Measurements from ENCODE around the gene C6orf52. TPM values are rescaled to one million over a fixed set of nuclear protein-coding genes. Genes with fewer than 3 reads are reported as not detected.

Gene C6orf52
- total and polyA plus RNA-seq, 9 of the 15 experiments (the other 6 are each of a cell fraction or from before 2014, with no cell fraction given) = 6.7 to 37.0 (median 11.1) TPM

DNA sequence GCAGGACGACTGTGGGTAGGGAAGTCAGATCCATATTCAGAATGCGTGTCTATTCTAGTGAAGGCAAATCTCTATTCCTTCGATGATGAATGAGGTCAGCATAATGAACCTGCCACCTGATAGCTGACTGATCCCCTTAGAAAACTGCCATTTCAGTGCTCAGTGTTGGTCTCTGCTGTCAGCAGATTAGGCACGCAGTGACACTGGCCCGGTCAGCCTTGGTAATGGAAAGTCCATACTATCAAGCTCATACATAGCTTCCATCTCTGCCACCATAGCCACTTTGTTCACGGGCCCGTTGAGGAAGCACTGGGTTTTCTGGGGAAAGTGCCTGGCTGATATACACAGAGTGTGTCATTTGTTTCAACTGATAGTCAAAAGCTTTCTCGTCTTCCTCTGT, 54.0 kb downstream of the C6orf52 start:
- Histone ChIP-seq H3K4me2 (ENCODE audit: insufficient read depth, low read length) (peak overlapping the region; percentile 60), H3K4me1 (replicated peaks in 1 of 2; ENCODE audit: control insufficient read depth in 2 of 2, insufficient read depth in 2 of 2, low read length in 2 of 2) (peaks cover 4 to 22% of the 10 kb centered on the region in 2 experiments; a peak in 4 of 5 replicates), H2AFZ (ENCODE audit: low read depth, low read length) (peak overlapping the region; percentile 84), H3K9me3 (replicated peaks; ENCODE audit: control insufficient read depth, insufficient read depth, low read depth, low read length) (no peaks in the 10 kb centered on the region), H3K79me2 (ENCODE audit: control insufficient read depth, insufficient read depth, low read length) (no peaks in the 10 kb centered on the region), H3K4me3 (no peak overlapping the region), H3K36me3 (ENCODE audit: control insufficient read depth, insufficient read depth, low read length) (no peaks in the 10 kb centered on the region), H4K20me1 (replicated peaks; ENCODE audit: control insufficient read depth, insufficient read depth, low read length) (no peaks in the 10 kb centered on the region), H3K9me1 (ENCODE audit: control insufficient read depth, insufficient read depth, low read length) (no peaks in the 10 kb centered on the region), H3K27me3 (ENCODE audit: control insufficient read depth in 2 of 2, insufficient read depth in 2 of 2, low read length in 2 of 2) (no peaks in the 10 kb centered on the region), H3K9ac (ENCODE audit: insufficient read depth in 1 of 2, low read depth in 2 of 2, low read length in 2 of 2) (peak overlapping the region in 1 of 2 experiments; percentile 25; a peak in 1 of 4 replicates), H3K27ac (ENCODE audit: extremely low read depth, low read depth, low read length) (peak overlapping the region; percentile 72)
- in situ Hi-C loops (cut with MboI) = no loop called here
- peak; percentile 93 for FAIRE-seq
- 3% methylated on average over 8 of the region's 8 CpGs for WGBS (ENCODE audit: insufficient coverage, low coverage, missing lambda C conversion rate)
- peak; percentile 94 for ATAC-seq
- intact Hi-C loops (cut with micrococcal nuclease) = no loop called here
- peak in 2 of 4 experiments; percentile 38 to 81 for DNase-seq (ENCODE audit: extremely low read depth in 1 of 4, low spot score in 3 of 4)
- CTCF ChIA-PET (ENCODE audit: low intra/inter-chr PET ratio) = no interaction called here
- POLR2A ChIA-PET = interaction anchor here (0.5 to 1.2 kb wide), 5 partner anchors 15 to 179 kb away, joined by 3 to 4 read pairs (median 4); no protein-coding TSS in a partner anchor
- no TSS peak for BruUV-seq (replicated peaks)
- TF ChIP-seq, protein P1, sequence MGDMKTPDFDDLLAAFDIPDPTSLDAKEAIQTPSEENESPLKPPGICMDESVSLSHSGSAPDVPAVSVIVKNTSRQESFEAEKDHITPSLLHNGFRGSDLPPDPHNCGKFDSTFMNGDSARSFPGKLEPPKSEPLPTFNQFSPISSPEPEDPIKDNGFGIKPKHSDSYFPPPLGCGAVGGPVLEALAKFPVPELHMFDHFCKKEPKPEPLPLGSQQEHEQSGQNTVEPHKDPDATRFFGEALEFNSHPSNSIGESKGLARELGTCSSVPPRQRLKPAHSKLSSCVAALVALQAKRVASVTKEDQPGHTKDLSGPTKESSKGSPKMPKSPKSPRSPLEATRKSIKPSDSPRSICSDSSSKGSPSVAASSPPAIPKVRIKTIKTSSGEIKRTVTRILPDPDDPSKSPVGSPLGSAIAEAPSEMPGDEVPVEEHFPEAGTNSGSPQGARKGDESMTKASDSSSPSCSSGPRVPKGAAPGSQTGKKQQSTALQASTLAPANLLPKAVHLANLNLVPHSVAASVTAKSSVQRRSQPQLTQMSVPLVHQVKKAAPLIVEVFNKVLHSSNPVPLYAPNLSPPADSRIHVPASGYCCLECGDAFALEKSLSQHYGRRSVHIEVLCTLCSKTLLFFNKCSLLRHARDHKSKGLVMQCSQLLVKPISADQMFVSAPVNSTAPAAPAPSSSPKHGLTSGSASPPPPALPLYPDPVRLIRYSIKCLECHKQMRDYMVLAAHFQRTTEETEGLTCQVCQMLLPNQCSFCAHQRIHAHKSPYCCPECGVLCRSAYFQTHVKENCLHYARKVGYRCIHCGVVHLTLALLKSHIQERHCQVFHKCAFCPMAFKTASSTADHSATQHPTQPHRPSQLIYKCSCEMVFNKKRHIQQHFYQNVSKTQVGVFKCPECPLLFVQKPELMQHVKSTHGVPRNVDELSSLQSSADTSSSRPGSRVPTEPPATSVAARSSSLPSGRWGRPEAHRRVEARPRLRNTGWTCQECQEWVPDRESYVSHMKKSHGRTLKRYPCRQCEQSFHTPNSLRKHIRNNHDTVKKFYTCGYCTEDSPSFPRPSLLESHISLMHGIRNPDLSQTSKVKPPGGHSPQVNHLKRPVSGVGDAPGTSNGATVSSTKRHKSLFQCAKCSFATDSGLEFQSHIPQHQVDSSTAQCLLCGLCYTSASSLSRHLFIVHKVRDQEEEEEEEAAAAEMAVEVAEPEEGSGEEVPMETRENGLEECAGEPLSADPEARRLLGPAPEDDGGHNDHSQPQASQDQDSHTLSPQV (IDR thresholded peaks at IDR 0.05) = 0 out of 2 replicates have a peak, but pooled peaks have one; percentile 41
- peak; percentile 70; the same call in 1 of the 2 replicates for TF ChIP-seq GATA2 (CRISPR knock-in tag; IDR thresholded peaks at IDR 0.05)
- TF ChIP-seq TAL1 (IDR thresholded peaks at IDR 0.05) = peak; percentile 75
- TF ChIP-seq, protein P2, sequence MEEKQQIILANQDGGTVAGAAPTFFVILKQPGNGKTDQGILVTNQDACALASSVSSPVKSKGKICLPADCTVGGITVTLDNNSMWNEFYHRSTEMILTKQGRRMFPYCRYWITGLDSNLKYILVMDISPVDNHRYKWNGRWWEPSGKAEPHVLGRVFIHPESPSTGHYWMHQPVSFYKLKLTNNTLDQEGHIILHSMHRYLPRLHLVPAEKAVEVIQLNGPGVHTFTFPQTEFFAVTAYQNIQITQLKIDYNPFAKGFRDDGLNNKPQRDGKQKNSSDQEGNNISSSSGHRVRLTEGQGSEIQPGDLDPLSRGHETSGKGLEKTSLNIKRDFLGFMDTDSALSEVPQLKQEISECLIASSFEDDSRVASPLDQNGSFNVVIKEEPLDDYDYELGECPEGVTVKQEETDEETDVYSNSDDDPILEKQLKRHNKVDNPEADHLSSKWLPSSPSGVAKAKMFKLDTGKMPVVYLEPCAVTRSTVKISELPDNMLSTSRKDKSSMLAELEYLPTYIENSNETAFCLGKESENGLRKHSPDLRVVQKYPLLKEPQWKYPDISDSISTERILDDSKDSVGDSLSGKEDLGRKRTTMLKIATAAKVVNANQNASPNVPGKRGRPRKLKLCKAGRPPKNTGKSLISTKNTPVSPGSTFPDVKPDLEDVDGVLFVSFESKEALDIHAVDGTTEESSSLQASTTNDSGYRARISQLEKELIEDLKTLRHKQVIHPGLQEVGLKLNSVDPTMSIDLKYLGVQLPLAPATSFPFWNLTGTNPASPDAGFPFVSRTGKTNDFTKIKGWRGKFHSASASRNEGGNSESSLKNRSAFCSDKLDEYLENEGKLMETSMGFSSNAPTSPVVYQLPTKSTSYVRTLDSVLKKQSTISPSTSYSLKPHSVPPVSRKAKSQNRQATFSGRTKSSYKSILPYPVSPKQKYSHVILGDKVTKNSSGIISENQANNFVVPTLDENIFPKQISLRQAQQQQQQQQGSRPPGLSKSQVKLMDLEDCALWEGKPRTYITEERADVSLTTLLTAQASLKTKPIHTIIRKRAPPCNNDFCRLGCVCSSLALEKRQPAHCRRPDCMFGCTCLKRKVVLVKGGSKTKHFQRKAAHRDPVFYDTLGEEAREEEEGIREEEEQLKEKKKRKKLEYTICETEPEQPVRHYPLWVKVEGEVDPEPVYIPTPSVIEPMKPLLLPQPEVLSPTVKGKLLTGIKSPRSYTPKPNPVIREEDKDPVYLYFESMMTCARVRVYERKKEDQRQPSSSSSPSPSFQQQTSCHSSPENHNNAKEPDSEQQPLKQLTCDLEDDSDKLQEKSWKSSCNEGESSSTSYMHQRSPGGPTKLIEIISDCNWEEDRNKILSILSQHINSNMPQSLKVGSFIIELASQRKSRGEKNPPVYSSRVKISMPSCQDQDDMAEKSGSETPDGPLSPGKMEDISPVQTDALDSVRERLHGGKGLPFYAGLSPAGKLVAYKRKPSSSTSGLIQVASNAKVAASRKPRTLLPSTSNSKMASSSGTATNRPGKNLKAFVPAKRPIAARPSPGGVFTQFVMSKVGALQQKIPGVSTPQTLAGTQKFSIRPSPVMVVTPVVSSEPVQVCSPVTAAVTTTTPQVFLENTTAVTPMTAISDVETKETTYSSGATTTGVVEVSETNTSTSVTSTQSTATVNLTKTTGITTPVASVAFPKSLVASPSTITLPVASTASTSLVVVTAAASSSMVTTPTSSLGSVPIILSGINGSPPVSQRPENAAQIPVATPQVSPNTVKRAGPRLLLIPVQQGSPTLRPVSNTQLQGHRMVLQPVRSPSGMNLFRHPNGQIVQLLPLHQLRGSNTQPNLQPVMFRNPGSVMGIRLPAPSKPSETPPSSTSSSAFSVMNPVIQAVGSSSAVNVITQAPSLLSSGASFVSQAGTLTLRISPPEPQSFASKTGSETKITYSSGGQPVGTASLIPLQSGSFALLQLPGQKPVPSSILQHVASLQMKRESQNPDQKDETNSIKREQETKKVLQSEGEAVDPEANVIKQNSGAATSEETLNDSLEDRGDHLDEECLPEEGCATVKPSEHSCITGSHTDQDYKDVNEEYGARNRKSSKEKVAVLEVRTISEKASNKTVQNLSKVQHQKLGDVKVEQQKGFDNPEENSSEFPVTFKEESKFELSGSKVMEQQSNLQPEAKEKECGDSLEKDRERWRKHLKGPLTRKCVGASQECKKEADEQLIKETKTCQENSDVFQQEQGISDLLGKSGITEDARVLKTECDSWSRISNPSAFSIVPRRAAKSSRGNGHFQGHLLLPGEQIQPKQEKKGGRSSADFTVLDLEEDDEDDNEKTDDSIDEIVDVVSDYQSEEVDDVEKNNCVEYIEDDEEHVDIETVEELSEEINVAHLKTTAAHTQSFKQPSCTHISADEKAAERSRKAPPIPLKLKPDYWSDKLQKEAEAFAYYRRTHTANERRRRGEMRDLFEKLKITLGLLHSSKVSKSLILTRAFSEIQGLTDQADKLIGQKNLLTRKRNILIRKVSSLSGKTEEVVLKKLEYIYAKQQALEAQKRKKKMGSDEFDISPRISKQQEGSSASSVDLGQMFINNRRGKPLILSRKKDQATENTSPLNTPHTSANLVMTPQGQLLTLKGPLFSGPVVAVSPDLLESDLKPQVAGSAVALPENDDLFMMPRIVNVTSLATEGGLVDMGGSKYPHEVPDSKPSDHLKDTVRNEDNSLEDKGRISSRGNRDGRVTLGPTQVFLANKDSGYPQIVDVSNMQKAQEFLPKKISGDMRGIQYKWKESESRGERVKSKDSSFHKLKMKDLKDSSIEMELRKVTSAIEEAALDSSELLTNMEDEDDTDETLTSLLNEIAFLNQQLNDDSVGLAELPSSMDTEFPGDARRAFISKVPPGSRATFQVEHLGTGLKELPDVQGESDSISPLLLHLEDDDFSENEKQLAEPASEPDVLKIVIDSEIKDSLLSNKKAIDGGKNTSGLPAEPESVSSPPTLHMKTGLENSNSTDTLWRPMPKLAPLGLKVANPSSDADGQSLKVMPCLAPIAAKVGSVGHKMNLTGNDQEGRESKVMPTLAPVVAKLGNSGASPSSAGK (IDR thresholded peaks at IDR 0.05) = peak; percentile 34; the same call in 1 of the 2 replicates
- TF ChIP-seq GATAD2B (IDR thresholded peaks at IDR 0.05; ENCODE audit: borderline replicate concordance) = peak; percentile 69; the same call in 1 of the 2 replicates
- TF ChIP-seq SMAD3 (CRISPR knock-in tag; conservative IDR thresholded peaks at IDR 0.05) = 0 out of 2 replicates have a peak, but pooled peaks have one; percentile 35
- peak; percentile 76 for TF ChIP-seq ATF7 (IDR thresholded peaks at IDR 0.05)
